ENCODE results near the gene DLEC1. TPM values are rescaled to one million over a fixed set of nuclear protein-coding genes. Genes with fewer than 3 reads are reported as not detected.

Gene DLEC1
- total RNA-seq, 1 experiment from 2014 or later = not detected

DNA sequence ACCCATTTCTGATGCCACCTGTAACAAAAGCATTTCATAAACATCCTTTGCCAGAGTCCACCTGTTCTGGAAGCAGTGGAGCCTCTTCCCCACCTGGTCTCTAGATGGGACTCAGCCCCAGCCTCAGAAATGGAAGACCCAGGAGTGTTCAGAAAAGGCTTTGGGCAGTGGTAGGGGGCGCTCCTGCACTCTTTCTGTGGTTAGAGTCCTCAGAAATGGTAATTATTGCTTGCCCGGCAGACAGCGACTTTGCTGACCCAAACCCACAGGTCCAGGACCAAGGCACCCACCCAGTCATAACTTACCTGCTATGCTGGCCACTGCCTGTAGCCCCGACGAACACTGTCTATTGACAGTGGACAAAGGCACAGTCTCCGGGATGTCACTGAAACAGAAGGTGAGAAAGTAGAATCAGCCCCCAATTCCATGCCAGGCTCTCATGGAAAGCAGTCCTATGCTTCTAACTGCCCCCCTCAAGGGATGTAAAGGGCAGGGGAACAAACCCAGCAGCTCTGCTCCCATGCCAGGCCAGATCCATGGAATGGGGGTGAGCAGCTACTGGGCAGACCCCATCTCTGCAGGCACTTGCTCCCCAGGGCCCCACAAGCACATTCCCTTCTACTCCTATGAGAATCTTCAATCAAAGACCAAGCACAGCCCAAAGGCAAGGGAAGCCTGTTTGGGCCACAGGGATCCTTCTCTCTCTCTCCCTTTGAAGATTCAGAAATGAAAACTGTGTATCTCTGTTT, 92.8 kb downstream of the DLEC1 start:
- DNase-seq (ENCODE audit: low read depth, low spot score) (no peak), ATAC-seq (no peak)
- intact Hi-C loops (cut with micrococcal nuclease; ENCODE audit: unreplicated experiment) (no loop called here), in situ Hi-C loops (cut with HindIII; ENCODE audit: low pct_unique_long_range_greater_than_20kb, low sequenced_read_pairs) (no loop called here)
- TF ChIP-seq SIN3A (IDR thresholded peaks at IDR 0.05; ENCODE audit: borderline replicate concordance, insufficient read depth, low read depth, low read length) = no peak
- TF ChIP-seq POLR2AphosphoS5 (IDR thresholded peaks at IDR 0.05; ENCODE audit: low read depth, low read length) = no peak
- TF ChIP-seq, protein P1, sequence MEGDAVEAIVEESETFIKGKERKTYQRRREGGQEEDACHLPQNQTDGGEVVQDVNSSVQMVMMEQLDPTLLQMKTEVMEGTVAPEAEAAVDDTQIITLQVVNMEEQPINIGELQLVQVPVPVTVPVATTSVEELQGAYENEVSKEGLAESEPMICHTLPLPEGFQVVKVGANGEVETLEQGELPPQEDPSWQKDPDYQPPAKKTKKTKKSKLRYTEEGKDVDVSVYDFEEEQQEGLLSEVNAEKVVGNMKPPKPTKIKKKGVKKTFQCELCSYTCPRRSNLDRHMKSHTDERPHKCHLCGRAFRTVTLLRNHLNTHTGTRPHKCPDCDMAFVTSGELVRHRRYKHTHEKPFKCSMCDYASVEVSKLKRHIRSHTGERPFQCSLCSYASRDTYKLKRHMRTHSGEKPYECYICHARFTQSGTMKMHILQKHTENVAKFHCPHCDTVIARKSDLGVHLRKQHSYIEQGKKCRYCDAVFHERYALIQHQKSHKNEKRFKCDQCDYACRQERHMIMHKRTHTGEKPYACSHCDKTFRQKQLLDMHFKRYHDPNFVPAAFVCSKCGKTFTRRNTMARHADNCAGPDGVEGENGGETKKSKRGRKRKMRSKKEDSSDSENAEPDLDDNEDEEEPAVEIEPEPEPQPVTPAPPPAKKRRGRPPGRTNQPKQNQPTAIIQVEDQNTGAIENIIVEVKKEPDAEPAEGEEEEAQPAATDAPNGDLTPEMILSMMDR (IDR thresholded peaks at IDR 0.05) = peak; percentile 71
- no peak for TF ChIP-seq REST (IDR thresholded peaks at IDR 0.05; ENCODE audit: insufficient read depth in 1 of 2, low read depth in 2 of 2, low read length in 1 of 2)
- no peak overlapping the region for H3K27ac ChIP-seq (ENCODE audit: low read length)
- H3K4me3 ChIP-seq (ENCODE audit: low read depth in 2 of 2, low read length in 2 of 2) = no peak overlapping the region
- no peaks in the 10 kb centered on the region for H3K9me3 ChIP-seq (ENCODE audit: control insufficient read depth, insufficient read depth, low read depth, low read length)
- ChIA-PET POLR2A (no interaction called here), CTCF (no interaction called here)
- no peaks in the 10 kb centered on the region for H3K27me3 ChIP-seq (ENCODE audit: control insufficient read depth, insufficient read depth, low read length)
- H3K36me3 ChIP-seq (ENCODE audit: control insufficient read depth, insufficient read depth, low read length) = peaks cover 5% of the 10 kb centered on the region
- BruUV-seq (replicated peaks) = no TSS peak
- no peaks in the 10 kb centered on the region for H3K4me1 ChIP-seq (ENCODE audit: control insufficient read depth, insufficient read depth, low read length)

DNA sequence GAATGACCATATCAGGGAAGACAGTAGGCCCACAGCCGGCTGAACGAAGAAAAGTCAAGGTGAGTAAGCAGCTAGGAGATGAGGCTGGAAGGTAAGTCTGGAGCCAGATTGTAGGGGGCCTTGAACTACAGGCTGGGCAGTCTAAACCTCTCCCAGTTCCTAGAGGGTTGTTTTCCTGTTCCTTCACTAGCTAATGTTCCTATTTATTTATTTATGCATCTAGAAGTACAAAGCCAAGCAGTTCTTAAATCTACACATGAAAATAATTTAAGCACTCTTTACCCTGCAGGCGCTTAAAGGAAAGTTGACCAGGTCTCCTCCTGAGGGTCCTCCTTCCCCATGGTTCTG, 94.2 kb downstream of the DLEC1 start:
- CTCF ChIA-PET = no interaction called here
- Histone ChIP-seq H3K4me3 (ENCODE audit: low read depth in 2 of 2, low read length in 2 of 2) (no peak overlapping the region), H3K27ac (ENCODE audit: low read length) (no peak overlapping the region), H3K27me3 (ENCODE audit: control insufficient read depth, insufficient read depth, low read length) (no peaks in the 10 kb centered on the region), H3K9me3 (ENCODE audit: control insufficient read depth, insufficient read depth, low read depth, low read length) (no peaks in the 10 kb centered on the region), H3K4me1 (ENCODE audit: control insufficient read depth, insufficient read depth, low read length) (peaks cover 5% of the 10 kb centered on the region), H3K36me3 (ENCODE audit: control insufficient read depth, insufficient read depth, low read length) (peaks cover 5% of the 10 kb centered on the region)
- intact Hi-C loops (cut with micrococcal nuclease; ENCODE audit: unreplicated experiment) = no loop called here
- no TSS peak for BruUV-seq (replicated peaks)
- POLR2A ChIA-PET = no interaction called here
- DNase-seq (ENCODE audit: low read depth, low spot score) (no peak), ATAC-seq (no peak)
- no peak for TF ChIP-seq REST (IDR thresholded peaks at IDR 0.05; ENCODE audit: insufficient read depth in 1 of 2, low read depth in 2 of 2, low read length in 1 of 2)
- no peak for TF ChIP-seq POLR2AphosphoS5 (IDR thresholded peaks at IDR 0.05; ENCODE audit: low read depth, low read length)
- TF ChIP-seq, protein P1 (IDR thresholded peaks at IDR 0.05) = no peak
- no peak for TF ChIP-seq TCF7L2 (IDR thresholded peaks at IDR 0.05; ENCODE audit: low read depth, low read length)
- no peak for TF ChIP-seq SIN3A (IDR thresholded peaks at IDR 0.05; ENCODE audit: borderline replicate concordance, insufficient read depth, low read depth, low read length)
- in situ Hi-C loops (cut with HindIII; ENCODE audit: low pct_unique_long_range_greater_than_20kb, low sequenced_read_pairs) = no loop called here
